GM18858 (cell line): ENCODE results near the gene CXCR5.

Experiments
- ATAC-seq: cut with Tn5 transposase; IDR thresholded peaks from one replicate; pipeline ENCODE4 v1.9.1; 2021; ENCODE audit not compliant: unreplicated experiment

The CXCR5 gene

DNA sequence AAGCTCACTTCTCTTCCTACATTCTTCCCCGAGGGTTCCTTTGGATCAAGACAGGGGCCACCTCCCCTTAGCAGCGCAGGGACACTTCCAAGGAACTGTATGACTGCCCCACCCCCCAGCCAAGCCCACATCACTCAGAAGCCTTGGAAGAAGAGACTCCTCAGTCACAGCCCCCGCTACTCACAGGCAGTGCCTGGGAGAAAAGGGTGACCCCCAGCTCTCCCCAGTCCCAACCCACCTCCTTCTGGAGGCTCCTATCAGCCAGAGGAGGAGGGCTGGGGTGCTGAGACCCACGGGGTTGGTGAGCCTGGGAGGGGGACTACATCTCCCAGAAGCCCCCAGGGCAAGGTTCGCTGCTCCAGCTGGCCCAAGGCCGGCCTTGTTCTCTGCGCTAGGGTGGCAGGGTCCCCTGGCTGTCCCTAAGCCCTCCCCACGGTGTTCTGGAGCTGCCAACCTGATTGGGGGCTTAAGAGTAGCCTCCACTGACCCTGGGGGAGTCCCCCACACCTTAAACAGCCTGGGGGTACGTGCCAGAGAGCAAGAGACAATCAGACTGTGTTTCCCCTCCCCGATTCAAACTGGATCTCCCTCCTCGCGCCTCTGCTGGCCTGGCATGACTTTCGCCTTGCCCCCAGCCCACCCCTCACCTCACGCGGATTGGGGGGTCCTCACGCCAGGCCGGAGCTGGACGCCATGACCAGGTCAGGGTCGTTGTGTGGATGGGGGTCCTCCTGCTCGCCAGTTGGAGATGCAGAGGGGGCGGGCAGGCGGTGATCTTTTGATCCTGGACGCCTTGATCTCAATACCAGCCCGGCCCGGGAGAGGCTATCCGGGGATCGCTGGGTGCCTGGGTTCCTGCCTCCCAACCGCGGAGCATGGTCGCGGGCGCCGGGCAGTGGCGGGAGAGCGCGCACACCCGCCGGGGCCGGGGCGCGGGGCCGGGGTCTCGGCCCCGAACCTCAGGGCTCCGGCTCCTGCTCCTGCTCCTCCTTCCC lies 41.2 kb downstream of the CXCR5 start:
- no peak for ATAC-seq

- ATAC-seq: no peak
Observed at GRCh38 chr11:118927554-118928100, 43.9 kb downstream of the CXCR5 start.

DNA sequence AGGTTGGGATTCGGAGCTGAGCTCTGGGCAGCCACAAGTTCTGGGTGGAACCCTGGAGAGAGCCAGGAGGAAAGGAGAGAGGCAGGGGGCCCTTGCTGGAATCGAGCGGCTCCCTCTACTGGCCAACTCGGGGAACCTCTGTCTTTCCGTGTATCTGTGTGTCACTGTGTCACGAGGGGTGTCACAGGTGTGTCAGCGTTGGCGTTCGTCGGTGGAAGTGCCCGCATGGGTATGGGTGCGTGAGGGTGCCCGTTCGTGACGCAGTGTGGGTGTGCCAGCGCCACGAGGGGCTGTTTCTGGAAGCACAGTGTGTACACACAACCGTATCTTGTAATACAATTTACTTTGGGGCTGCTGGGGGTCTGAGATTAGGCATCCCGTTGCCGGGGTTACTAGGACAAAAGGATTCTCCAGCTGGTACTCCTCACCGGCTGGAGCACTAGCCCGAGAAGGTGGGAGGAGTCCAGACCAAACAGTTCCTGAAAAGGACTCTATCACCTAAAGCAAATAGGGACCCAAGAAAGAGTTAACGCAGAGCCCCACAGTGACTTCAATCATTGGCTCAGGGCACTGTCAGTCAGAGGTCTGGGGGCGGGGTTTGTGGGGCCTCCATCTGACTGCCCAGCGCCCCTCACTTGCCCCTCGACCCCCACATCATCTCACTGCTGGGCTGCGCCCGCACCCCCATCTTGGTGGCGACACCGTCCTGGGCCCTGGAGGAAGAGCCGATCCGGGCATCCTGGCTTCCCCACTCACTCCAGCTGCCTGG lies 44.6 kb downstream of the CXCR5 start:
- no peak for ATAC-seq

GRCh38 chr11:118928870-118929500 lies 45.3 kb downstream of the CXCR5 start:
- ATAC-seq: no peak

- ATAC-seq: no peak
Observed at GRCh38 chr11:118929501-118930093, 45.9 kb downstream of the CXCR5 start.

- ATAC-seq: no peak
Observed at GRCh38 chr11:118930094-118930712, 46.5 kb downstream of the CXCR5 start.

- ATAC-seq: no peak
Observed at GRCh38 chr11:118931571-118931970, 47.9 kb downstream of the CXCR5 start.

DNA sequence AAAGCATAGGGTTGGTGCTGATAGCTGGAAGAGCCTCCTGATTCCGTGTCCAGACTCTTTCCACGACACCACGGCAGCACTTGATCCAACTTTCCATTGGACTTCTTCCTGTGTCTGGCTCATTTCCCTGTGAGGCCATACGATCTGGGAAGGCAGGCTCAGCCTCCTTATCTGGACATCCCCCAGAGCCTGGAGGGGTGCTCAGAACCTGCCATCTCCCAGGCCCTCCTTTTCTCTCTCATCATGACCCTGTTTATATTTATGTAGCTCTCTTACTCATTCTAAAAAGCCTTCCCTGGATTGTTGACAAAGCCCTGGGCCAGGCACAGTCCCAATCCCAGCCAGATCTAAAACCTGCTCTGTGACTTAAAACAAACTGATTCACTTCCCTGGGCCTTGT lies 49.8 kb downstream of the CXCR5 start:
- no peak for ATAC-seq

- no peak for ATAC-seq
Observed at GRCh38 chr11:118935376-118935775, 51.7 kb downstream of the CXCR5 start.

GRCh38 chr11:118938491-118939403 lies 55.1 kb downstream of the CXCR5 start:
- no peak for ATAC-seq

DNA sequence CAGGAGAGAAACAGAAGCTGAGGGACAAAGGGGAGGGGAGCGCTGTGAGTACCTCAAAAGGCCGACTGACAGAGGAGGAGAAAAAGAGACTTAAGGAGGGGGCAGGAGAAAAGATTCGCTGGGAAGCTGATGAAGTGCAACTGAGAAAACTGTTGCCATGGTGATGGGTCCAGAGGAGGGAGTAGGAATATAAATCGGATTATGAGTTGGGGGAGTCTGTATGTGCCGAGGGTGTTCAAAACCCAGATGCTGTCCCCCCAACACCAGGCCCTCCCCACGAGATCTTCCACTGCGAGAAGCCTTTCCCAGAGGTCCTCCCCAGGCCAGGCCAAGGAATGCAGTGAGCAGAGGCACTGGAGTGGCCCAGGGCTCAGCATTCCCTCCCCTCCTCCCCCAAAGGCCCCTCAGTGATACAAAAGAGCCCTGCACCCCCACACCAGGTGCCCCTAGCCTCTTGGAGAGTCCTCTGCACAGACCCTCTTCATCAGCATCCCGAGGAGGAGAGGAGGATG lies 55.8 kb downstream of the CXCR5 start:
- no peak for ATAC-seq

DNA sequence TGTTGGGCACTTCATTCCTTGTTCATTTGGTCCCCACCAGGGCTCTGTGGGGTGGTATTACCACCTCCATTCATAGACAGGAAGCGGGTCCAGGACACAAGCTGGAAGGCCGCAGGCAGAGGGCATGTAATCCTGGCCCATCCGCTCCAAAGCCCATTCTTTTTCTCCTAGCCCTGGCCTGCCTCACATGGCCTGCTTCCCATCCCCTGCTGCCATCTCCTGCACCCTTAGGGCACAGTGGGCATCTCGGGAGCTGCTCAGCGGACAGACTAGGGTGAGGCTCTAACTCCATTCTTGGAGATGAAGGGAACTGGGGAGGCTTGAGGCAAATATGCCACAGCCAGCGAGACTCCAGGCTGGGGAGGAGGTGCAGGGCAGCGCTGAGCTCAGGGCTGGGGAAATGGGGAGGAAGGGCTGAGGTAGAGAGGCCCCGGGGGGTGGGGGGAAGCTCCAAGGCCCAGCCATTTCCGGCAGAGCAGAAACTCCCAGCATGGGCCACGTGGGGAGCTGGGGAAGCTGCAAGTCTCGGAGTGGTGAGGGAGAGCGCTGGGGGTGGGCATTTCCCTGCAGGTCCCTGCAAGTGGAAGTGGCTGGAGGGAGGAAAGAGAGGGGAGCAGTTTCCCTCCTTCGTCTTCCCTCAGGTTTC lies 56.4 kb downstream of the CXCR5 start:
- ATAC-seq: no peak

DNA sequence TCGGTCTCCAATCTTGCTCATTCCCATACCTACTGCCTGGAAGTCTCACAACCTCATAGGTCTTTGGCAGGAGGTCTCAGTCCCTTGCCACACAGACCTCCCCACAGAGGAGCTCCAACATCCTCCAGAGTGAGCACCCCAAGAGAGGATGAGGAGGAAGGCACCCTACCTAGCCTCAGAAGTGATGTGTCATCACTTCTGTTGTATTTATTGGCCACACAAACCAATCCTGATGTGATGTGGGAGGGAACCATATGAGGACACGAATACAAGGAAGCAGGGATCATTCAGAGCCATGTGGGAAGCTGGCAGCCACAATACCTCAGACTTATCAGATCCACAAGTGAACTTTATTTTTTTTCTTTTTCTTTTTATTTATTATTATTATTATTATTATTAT lies 63.4 kb downstream of the CXCR5 start:
- no peak for ATAC-seq
